Neural cell (in vitro differentiated cells): ENCODE results near the gene ABT1.

Experiments used
- CTCF ChIP-seq: fragments of 450-650 bp; IDR thresholded peaks from 2 replicates; pipeline ENCODE4 v1.5.1; 2014; ENCODE audit warnings: antibody characterized with exemption, mild to moderate bottlenecking, moderate library complexity; ENCODE audit not compliant: poor library complexity, severe bottlenecking
- EP300 ChIP-seq: fragments of 450-650 bp; conservative IDR thresholded peaks from 2 replicates; pipeline ENCODE4 v1.6.1; 2014; ENCODE audit warnings: antibody characterized with exemption, mild to moderate bottlenecking, moderate library complexity; ENCODE audit not compliant: poor library complexity, severe bottlenecking
- EZH2 ChIP-seq: fragments of 200-600, 300-800 bp; shearing (Covaris generic), sonication (generic); IDR thresholded peaks from 2 replicates; pipeline ENCODE4 v1.6.1; 2014; ENCODE audit warnings: antibody characterized with exemption, low read length, borderline replicate concordance, mild to moderate bottlenecking; ENCODE audit not compliant: insufficient read depth, poor library complexity, severe bottlenecking
- POLR2AphosphoS5 ChIP-seq: IDR thresholded peaks from 2 replicates; pipeline ENCODE4 v1.6.1; 2012
- REST ChIP-seq: IDR thresholded peaks from 2 replicates; pipeline ENCODE4 v1.6.1; 2012; ENCODE audit warnings: borderline replicate concordance
- SMC3 ChIP-seq: fragments of 450-650 bp; conservative IDR thresholded peaks from 2 replicates; pipeline ENCODE4 v1.6.1; 2014; ENCODE audit warnings: antibody characterized with exemption, mild to moderate bottlenecking, moderate library complexity; ENCODE audit not compliant: poor library complexity

DNA sequence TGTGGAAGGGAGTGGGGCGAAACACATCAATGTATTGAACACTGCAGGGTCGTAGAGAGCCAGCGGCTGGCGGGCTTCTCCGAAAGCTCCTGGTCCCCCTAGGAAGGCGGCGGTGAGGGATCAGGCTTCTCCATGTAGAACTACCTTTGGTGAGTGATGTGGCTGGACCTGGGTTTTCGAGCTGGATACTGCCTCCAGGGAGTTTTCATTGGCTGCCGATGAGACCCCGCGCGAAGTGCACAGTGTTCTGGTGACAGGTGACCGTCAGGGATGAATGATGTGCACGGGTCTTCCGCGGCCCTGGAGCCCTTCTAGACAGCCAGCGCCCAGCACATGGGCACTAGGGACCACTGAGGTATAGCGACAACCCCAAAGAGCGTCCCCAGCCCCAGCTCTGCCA lies 16.4 kb downstream of the ABT1 start:
- TF ChIP-seq POLR2AphosphoS5 (no peak), CTCF (no peak), EP300 (no peak), REST (no peak), SMC3 (no peak), EZH2 (no peak)
